Nephron (organoid): Measurements from ENCODE around the gene LHFPL2.

Experiments
- H3K27ac Mint-ChIP-seq, 3 experiments: 2 replicates each; pipeline ENCODE4 v1.8.0; 2020; ENCODE audit warnings: mixed read lengths in 3 of 3, mild to moderate bottlenecking in 2 of 3, moderate library complexity in 1 of 3
- H3K27me3 Mint-ChIP-seq: 2 replicates; pipeline ENCODE4 v1.8.0; 2021; ENCODE audit warnings: low read depth, mild to moderate bottlenecking, moderate library complexity, mixed read lengths
- H3K36me3 Mint-ChIP-seq: 2 replicates; pipeline ENCODE4 v1.8.0; 2020; ENCODE audit warnings: low read depth, mixed read lengths
- H3K4me1 Mint-ChIP-seq: 2 replicates; pipeline ENCODE4 v1.8.0; 2020; ENCODE audit warnings: mixed read lengths
- H3K4me3 Mint-ChIP-seq, 3 experiments: 2 replicates each; pipeline ENCODE4 v1.8.0; 2020; ENCODE audit warnings: mild to moderate bottlenecking in 3 of 3, mixed read lengths in 3 of 3, moderate library complexity in 2 of 3
- H3K9me3 Mint-ChIP-seq: 2 replicates; pipeline ENCODE4 v1.8.0; 2020; ENCODE audit warnings: mixed read lengths
- CTCF ChIP-seq, 3 experiments: fragments of 200-600 bp; sonication (generic); IDR thresholded peaks; one replicate each; pipeline ENCODE4 v1.5.0; 2021; ENCODE audit warnings: antibody characterized with exemption in 3 of 3; ENCODE audit not compliant: unreplicated experiment in 3 of 3

LHFPL2 gene

GRCh38 chr5:78562001-78562400, 86.6 kb downstream of the LHFPL2 start:
- Mint-ChIP-seq H3K9me3 (peaks cover 3% of the 10 kb centered on the region), H3K27ac (no peak overlapping the region), H3K4me3 (no peak overlapping the region), H3K27me3 (no peaks in the 10 kb centered on the region), H3K36me3 (peaks cover 52% of the 10 kb centered on the region), H3K4me1 (no peaks in the 10 kb centered on the region)
- TF ChIP-seq CTCF (IDR thresholded peaks at IDR 0.05; ENCODE audit: unreplicated experiment in 3 of 3): no peak

- peaks cover 3% of the 10 kb centered on the region for H3K9me3 Mint-ChIP-seq
- no peak overlapping the region for H3K27ac Mint-ChIP-seq
- peaks cover 52% of the 10 kb centered on the region for H3K36me3 Mint-ChIP-seq
- no peak for TF ChIP-seq CTCF (IDR thresholded peaks at IDR 0.05; ENCODE audit: unreplicated experiment in 3 of 3)
- no peak overlapping the region for H3K4me3 Mint-ChIP-seq
- no peaks in the 10 kb centered on the region for H3K4me1 Mint-ChIP-seq
- no peaks in the 10 kb centered on the region for H3K27me3 Mint-ChIP-seq
These were observed 87.3 kb downstream of the LHFPL2 start for GRCh38 chr5:78561261-78561660.

DNA sequence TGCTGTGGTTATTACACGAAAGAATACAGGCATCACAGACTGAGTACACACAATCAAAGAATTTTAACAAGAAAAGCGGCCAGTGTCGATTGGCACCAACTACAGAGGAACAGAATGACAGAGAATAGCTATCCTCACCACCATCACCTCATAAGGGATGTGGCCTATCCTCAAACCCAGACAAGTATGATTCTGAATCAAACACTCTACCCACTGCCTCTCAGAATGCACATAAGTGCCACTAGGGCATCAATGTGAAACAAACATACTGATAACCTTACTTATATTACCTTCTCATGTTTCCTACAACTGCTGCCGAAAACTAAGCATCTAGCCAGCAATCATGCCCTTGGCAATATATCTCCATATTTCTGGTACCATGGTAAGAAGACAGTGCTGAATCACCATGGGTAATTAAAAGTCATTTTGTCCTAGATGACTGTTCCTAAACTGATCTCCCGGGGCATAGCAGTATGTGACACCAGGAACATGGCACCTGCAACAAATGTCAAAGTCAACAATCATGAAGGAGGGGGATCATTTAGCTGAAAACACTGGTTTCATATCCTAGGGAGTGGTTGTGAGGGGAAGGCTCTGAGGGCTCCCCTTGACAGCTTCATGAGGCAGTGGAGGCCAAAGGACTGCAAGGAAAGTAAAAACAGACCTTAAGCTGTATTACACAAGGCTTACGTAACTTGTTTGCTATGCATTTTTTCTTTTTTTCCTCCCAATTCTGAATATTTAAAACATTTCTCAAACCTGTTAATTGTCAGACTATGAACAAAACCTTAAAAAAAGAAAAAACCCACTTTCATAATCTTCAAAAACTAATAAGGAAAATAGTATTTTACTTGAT, 88.3 kb downstream of the LHFPL2 start:
- Mint-ChIP-seq H3K4me3 (no peak overlapping the region), H3K27me3 (peaks cover 3% of the 10 kb centered on the region), H3K4me1 (peaks cover 4% of the 10 kb centered on the region), H3K27ac (no peak overlapping the region), H3K9me3 (no peaks in the 10 kb centered on the region), H3K36me3 (peaks cover 47% of the 10 kb centered on the region)
- TF ChIP-seq CTCF (IDR thresholded peaks at IDR 0.05; ENCODE audit: unreplicated experiment in 3 of 3): no peak

DNA sequence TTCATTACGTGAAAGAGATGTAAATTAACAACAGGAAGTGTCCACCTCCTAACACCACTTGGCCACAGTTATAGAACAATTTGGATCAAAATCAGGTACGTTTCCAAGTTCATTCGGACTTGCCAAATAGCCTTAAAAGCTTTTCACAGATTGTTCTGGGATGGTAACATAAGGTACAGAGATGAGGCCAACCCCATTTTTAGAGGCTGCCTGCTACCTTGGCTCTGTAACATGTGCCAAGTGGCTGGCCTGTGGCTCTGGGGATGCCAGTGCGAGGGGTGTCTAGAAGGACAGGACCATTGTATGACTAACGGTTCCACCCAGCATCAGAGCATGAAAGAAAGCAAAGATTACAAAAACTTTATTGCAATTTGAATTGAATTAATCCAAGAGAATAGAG, 91.0 kb downstream of the LHFPL2 start:
- H3K4me3 Mint-ChIP-seq: no peak overlapping the region
- H3K36me3 Mint-ChIP-seq: peaks cover 43% of the 10 kb centered on the region
- H3K9me3 Mint-ChIP-seq: peaks cover 3% of the 10 kb centered on the region
- TF ChIP-seq CTCF (IDR thresholded peaks at IDR 0.05; ENCODE audit: unreplicated experiment in 3 of 3): no peak
- H3K27me3 Mint-ChIP-seq: peaks cover 3% of the 10 kb centered on the region
- H3K27ac Mint-ChIP-seq: peak overlapping the region in 1 of 3 experiments; percentile 6
- H3K4me1 Mint-ChIP-seq: peaks cover 16% of the 10 kb centered on the region

DNA sequence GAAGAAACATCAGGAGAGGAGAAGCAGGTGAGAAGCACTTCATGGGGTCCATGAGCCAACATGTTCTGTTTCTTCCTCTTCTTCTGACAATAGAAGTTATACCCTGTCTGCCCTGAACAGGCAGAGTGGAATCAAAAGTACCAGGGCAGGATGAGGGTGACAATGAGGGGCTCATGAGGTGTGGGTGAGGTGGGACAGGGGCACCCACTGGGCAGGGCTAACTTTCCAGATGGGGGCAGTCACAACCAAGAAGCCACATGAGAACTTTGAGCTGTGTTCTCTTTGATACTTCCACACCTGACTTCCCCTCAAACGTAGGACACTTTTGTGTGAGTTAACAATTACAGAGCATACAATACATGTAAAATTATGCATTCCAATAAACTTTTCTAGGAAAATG, 92.7 kb downstream of the LHFPL2 start:
- H3K27ac Mint-ChIP-seq: no peak overlapping the region
- peaks cover 5% of the 10 kb centered on the region for H3K9me3 Mint-ChIP-seq
- H3K36me3 Mint-ChIP-seq: peaks cover 37% of the 10 kb centered on the region
- no peak for TF ChIP-seq CTCF (IDR thresholded peaks at IDR 0.05; ENCODE audit: unreplicated experiment in 3 of 3)
- H3K27me3 Mint-ChIP-seq: peaks cover 3% of the 10 kb centered on the region
- peaks cover 16% of the 10 kb centered on the region for H3K4me1 Mint-ChIP-seq
- H3K4me3 Mint-ChIP-seq: no peak overlapping the region

DNA sequence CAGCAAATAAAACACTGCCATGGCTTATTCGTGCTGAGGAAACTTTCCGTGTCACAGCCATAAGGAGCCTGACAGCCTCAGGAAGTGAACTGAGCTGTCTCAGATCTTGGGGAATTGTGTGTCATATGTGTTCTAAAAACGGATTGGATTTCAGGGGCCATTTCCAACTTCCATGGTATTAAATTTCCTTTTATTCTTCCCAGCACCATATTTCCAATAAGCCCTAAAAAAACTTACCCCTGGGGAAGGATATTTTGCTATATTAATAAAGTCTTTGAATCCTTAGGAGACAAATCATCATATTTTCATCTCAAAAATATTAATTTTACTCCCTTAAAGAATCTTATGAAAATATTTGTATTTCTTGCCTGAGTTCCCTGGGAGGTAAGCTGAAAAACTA, 93.9 kb downstream of the LHFPL2 start:
- Mint-ChIP-seq H3K27me3 (peaks cover 3% of the 10 kb centered on the region), H3K36me3 (peaks cover 40% of the 10 kb centered on the region), H3K9me3 (peaks cover 9% of the 10 kb centered on the region), H3K4me3 (no peak overlapping the region), H3K4me1 (peaks cover 16% of the 10 kb centered on the region), H3K27ac (peak overlapping the region in 2 of 3 experiments; percentile 25 to 51)
- TF ChIP-seq CTCF (IDR thresholded peaks at IDR 0.05; ENCODE audit: unreplicated experiment in 3 of 3): no peak
